ENCODE measurements around the gene ANXA8L1.
"Not testable (repeated sequence)": the region's sequence is repeated elsewhere in the genome, so short reads cannot be mapped to it uniquely, and the experiment has no call there.

Gene ANXA8L1

DNA sequence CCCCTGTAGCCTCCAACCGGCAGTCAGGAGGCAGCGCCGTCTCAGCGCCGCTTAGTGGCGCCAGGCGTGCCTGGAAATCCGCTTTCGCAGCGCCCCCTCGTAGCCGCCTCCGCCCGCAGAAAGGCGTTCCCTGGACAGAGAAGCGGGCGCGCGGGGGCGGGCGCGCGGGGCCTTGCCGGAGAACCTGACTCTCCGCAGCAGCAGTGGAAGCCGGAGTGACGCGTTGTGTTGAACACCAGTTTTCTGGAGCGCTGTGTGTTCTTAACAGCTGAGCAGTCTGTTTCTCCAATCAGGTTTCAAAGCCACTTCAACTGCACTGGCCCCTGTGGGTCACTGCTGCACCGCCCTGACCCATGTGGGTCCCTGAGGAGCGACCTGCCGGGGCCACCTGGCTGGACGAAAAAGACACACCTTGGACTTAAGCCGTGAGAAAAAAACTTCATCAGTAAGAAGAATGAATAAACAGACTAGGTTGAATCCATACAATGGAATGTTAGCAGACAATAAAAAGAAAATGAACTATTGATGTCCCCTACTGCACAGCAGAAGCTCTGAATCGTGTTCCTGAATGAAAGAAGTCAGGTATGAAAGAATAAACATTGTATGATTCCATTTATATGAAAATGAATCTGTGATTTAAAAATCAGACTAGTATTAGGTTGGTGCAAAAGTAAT is 22.8 kb downstream of the ANXA8L1 start:
- DNase-seq: not testable (repeated sequence)

DNA sequence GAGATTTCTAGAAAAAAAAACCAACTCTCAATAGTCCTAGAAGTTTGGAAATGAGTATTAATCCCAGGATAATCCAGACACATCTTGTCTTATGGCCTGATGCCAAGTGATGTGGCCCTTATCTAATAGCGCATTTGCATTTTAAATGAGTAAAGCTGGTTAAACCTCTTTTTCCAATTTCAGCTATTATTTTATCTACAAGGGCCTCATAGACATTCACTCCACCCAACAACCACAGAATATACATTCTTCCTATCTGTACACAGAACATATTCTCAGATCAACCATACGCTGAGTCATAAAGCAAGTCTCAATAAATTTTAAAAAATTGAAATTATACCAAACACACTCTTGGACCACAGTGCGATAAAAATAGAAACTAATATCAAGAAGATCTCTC is 34.0 kb downstream of the ANXA8L1 start:
- not testable (repeated sequence) for DNase-seq

DNA sequence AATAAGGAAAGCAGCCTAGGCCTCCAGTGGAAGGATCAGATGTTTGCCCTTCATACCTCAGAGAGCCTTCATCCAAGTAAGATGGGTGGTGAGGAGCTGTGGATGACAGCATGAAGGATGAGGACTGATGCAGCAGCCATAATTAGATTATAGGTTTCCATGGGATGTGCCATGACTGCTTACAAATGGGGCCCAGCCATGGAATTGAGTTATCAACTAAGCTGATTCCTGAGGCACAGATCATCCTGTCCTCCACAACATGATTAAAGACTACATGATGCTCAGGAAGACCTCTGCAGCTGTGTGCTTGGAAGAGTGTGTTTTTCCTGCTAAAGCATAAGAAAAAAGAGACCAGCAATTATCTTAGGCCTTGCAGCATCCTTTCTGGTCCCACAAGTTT is 35.5 kb downstream of the ANXA8L1 start:
- DNase-seq: not testable (repeated sequence)

- not testable (repeated sequence) for DNase-seq
Measured at GRCh38 chr10:46412665-46413064, 37.1 kb downstream of the ANXA8L1 start.

DNA sequence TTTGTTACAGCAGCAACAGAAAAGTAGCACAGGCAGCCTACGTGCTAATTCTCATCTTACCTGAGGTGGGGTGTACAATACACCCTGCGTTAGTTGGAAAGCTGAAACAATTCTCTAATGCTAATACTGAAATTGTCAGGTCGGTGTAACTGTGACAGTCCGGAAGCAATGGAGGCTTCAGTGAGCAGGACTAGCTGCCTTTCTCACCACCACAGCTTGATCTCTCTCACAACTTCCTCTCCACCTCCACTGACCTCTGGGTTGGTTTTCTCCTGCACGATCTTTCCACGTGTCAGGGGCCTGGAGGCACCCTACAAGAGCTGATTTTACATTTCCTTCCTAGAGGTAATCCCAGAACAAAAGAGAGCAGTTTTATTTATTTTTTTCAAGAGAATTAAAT is 39.7 kb downstream of the ANXA8L1 start:
- not testable (repeated sequence) for DNase-seq

DNA sequence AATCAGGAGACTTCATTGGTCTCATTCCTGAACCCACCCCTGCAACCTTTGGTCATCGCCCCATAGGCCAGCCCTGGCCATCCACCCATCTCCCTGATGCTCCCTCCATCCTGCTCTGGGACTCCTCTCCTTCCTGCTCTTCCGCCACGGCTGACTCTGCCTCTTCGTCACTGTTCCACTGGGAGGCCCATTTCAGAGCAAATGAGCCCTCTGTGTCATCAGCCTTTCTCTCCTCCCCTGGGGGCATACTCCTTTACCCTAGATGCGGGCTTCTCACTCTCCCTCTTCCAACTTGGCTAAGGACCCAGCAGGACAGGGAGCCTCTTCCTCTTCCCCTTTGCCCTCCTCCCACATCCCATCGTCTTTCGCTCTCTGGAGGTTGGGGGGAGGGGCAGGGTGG is 42.7 kb downstream of the ANXA8L1 start:
- not testable (repeated sequence) for DNase-seq

GRCh38 chr10:46419570-46420379 is 44.2 kb downstream of the ANXA8L1 start:
- DNase-seq: not testable (repeated sequence)

DNA sequence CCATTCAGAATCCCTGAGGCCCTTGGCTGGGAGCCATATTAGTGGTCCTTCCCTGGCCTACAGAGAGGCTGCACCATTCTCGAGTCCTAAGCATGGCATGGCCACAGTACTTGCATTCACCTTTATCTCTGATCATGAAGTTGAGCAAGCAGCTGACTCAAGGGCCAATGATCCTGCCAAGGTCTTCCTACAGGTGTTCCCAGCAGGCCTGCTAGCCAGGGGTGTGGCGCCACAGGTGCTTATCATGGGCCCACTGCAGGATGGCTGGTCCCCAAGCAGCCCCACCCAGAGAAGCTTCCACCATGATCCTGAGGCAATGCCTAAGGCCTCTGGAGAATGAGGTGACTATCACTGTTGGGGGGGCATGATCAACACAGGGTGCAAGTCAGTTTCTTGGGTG is 48.0 kb downstream of the ANXA8L1 start:
- not testable (repeated sequence) for DNase-seq

DNA sequence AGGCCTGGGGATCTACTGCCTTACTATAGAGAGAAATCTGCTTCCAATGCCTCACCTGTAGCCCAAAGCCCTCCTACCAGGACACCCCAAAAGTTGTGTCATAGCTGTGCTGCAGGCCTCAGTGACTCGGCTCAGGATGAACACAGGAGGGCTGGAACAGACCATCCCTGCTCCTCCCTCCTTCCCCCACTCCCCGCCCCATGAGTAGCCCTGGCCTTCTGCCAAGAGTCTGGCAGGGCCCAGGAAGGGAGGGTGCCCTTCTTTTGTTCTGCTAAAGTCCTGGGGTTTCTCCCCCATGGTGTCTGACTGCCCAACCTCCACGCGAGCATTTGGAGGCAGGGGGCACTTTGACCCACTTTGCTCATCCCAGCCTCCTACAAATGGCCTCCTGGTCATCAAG is 65.4 kb downstream of the ANXA8L1 start:
- not testable (repeated sequence) for DNase-seq
